Adrenal gland (tissue), 12 donors: Measurements from ENCODE around the gene SERPIND1. TPM values are rescaled to one million over a fixed set of nuclear protein-coding genes. Genes with fewer than 3 reads are reported as not detected.

Experiments used
- DNase-seq, 7 donors: peaks; one replicate each; pipeline ENCODE4 v3.0.0-alpha.2; 2019 to 2020
- H3K27ac ChIP-seq, 5 donors: fragments of 200-600 bp; sonication (generic) in 4 of 5; 1 replicate in 3 of 5; 2 replicates in 2 of 5; pipeline versions ENCODE4 v1.5.1 to v1.8.0; 2016 to 2020; ENCODE audit warnings: mild to moderate bottlenecking in 1 of 5
- H3K27me3 ChIP-seq: fragments of 200-600 bp; 2 replicates; pipeline ENCODE4 v1.8.0; 2021
- H3K36me3 ChIP-seq, 2 donors: fragments of 200-600 bp; replicated peaks in 1 of 2; 1 replicate in 1 of 2; 2 replicates in 1 of 2; pipeline versions ENCODE4 v1.5.1 to v1.8.0; 2018 to 2022
- H3K4me1 ChIP-seq, 2 donors: fragments of 200-600 bp; replicated peaks in 1 of 2; 1 replicate in 1 of 2; 2 replicates in 1 of 2; pipeline versions ENCODE4 v1.5.1 to v1.8.0; 2018 to 2021
- H3K4me3 ChIP-seq, 4 donors: fragments of 200-600 bp; sonication (generic) in 3 of 4; one replicate each; pipeline ENCODE4 v1.5.1; 2016 to 2018
- H3K9me3 ChIP-seq, 3 donors: fragments of 200-600 bp; sonication (generic) in 1 of 3; replicated peaks in 1 of 3; 1 replicate in 2 of 3; 2 replicates in 1 of 3; pipeline versions ENCODE4 v1.5.1 to v1.8.0; 2016 to 2021
- POLR2A ChIP-seq, 2 donors: fragments of 450-650 bp; IDR thresholded peaks; one replicate each; pipeline ENCODE4 v1.6.1; 2017; ENCODE audit warnings: antibody characterized with exemption in 2 of 2, mild to moderate bottlenecking in 2 of 2, moderate library complexity in 1 of 2
- WGBS, 4 donors: extraction: QIAGEN DNeasy Blood & Tissue Kit in 2 of 4; methylation state at CpG; one replicate each; pipeline versions ENCODE4 v1.1.5 to v1.1.7; 2013 to 2017; 5-methylcytosine and 5-hydroxymethylcytosine counted together
- intact Hi-C, 2 donors: fragments of 100-400 bp; cut with DNase I; formaldehyde crosslinking; loops; one replicate each; pipeline versions ENCODE4 v1.14.1 to v1.15.0; 2022 to 2023
- polyA plus RNA-seq, 3 donors: library from polyadenylated mRNA; stranded (reverse); fragments of 200-250 nt in 2 of 3; fragments of 350-450 nt in 1 of 3; fragmentation: Illumina TruSeq in 1 of 3; extraction: RNeasy Lipid Tissue Mini Kit (QIAGEN cat#74804) in 1 of 3; gene quantifications; one replicate each; pipeline ENCODE4 v1.2.3, GENCODE V29; 2013 to 2014
- total RNA-seq, 9 donors: library from RNA; depleted of rRNA in 4 of 9; stranded (reverse); fragments of >200 nt in 4 of 9; fragments of 120-200 nt in 1 of 9; fragmentation: NEBNext Ultra II Directional in 1 of 9; extraction: Animal tissue kit (Norgen Biotek cat#: 25700) in 1 of 9; gene quantifications; one replicate each; pipeline versions ENCODE4 v1.1.0 to v1.2.4, GENCODE V29; 2013 to 2023
- TF ChIP-seq, protein P1 (sequence below), 6 experiments: fragments of 450-650 bp in 4 of 6; fragments of 200-600 bp in 2 of 6; sonication (generic) in 1 of 6; IDR thresholded peaks; 1 replicate in 5 of 6; 2 replicates in 1 of 6; pipeline versions ENCODE4 v1.5.1 to v1.8.0; 2016 to 2021; ENCODE audit warnings: antibody characterized with exemption in 6 of 6, mild to moderate bottlenecking in 2 of 6, moderate library complexity in 1 of 6
- donor health status: healthy with polysubstance abuse.
- donor health status: Bipolar disorder and iron deficiency.
- donor health status: DM: yes; HTN: yes; CAD: no.
- donor health status: DM: no; HTN: no; CAD: no.
- donor health status: DM: no; HTN: no; CAD: no.
- donor health status: DM: yes; HTN: yes; CAD: no.

The SERPIND1 gene
- total and polyA plus RNA-seq, 12 donors, result 0.10 to 1.0 (median 0.17) TPM; not detected in 2

DNA sequence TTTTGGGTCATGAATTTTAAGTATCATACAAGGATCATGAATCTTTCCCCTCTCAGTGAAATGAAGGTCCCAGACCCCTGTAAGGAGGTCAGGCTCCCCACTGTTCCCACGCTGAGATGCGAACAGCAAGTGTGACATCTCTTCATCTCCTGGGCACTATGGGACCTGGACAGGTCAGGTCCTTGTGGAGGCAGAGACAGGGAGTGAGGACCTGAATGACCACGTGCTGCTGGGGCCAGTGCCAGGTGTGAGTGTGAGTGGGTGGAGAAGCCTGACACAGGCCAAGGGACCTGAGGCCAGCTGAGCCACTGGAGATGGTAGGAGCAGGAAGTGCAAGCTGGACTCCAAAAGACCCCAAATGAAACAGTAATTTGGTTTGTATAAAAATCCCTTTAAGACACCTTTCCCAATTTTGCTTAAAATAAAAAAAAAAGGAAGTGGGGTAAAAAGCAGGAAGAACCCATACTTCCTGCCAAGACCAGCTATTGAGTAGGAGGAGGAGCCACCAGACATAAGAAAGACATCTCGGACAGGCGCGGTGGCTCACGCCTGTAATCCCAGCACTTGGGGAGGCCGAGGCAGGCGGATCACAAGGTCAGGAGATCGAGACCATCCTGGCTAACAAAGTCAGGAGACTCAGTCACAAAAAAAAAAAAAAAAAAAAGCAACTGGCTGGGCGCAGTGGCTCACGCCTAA is 35.4 kb upstream of the SERPIND1 start:
- no peaks in the 10 kb centered on the region for H3K9me3 ChIP-seq
- WGBS, 4 donors, result 67 to 87% (median 85%) methylated on average over 10 to 12 of the region's 12 CpGs
- H3K4me3 ChIP-seq, result no peak overlapping the region
- no peak for DNase-seq
- peaks cover 0 to 24% of the 10 kb centered on the region in 2 donors for H3K36me3 ChIP-seq
- H3K27me3 ChIP-seq, result no peaks in the 10 kb centered on the region
- H3K27ac ChIP-seq, result no peak overlapping the region
- no peaks in the 10 kb centered on the region for H3K4me1 ChIP-seq
- no peak for TF ChIP-seq POLR2A (IDR thresholded peaks at IDR 0.05)
- TF ChIP-seq, protein P1, sequence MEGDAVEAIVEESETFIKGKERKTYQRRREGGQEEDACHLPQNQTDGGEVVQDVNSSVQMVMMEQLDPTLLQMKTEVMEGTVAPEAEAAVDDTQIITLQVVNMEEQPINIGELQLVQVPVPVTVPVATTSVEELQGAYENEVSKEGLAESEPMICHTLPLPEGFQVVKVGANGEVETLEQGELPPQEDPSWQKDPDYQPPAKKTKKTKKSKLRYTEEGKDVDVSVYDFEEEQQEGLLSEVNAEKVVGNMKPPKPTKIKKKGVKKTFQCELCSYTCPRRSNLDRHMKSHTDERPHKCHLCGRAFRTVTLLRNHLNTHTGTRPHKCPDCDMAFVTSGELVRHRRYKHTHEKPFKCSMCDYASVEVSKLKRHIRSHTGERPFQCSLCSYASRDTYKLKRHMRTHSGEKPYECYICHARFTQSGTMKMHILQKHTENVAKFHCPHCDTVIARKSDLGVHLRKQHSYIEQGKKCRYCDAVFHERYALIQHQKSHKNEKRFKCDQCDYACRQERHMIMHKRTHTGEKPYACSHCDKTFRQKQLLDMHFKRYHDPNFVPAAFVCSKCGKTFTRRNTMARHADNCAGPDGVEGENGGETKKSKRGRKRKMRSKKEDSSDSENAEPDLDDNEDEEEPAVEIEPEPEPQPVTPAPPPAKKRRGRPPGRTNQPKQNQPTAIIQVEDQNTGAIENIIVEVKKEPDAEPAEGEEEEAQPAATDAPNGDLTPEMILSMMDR (IDR thresholded peaks at IDR 0.05), result no peak
- intact Hi-C loops, result no loop called here

DNA sequence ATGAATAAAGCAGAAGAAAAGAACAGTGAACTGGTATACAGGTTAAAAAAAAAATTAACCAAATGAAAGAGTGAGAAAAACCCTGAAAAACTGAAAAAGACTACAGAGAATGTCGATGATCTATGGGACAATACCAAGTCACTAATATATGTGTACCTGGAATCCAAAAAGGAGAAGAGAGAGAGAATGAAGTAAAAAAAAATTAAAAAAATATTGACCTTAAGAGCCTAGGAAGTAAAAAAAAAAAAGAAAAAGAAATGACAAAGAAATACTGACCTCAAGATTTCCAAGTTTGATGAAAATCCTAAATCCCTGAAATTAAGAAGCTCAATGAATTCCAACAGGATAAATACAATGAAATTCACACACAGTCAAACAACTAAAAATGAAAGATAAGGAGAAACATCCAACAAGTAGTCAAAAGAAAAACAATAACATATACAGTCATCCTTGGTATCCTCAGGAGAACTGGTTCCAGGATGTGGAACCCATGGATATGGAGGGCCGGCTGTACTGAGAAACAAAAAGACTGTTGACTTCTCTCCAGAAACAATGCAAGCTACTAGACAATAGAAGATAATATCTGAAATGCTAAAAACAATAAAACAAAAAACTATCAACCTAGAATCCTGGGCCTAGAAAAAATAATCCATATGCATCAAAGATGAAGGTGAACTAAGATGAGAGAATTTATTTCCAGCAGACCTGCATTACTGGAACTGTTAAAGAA is 33.5 kb upstream of the SERPIND1 start:
- Histone ChIP-seq H3K4me1 (no peaks in the 10 kb centered on the region), H3K4me3 (no peak overlapping the region), H3K36me3 (peaks cover 0 to 41% of the 10 kb centered on the region in 2 donors), H3K27ac (no peak overlapping the region), H3K9me3 (no peaks in the 10 kb centered on the region), H3K27me3 (no peaks in the 10 kb centered on the region)
- 96 to 98% (median 97%) methylated on average over 2 of the region's 2 CpGs for WGBS, 4 donors
- no peak for DNase-seq
- intact Hi-C loops, result no loop called here
- no peak for TF ChIP-seq POLR2A (IDR thresholded peaks at IDR 0.05)
- TF ChIP-seq, protein P1 (IDR thresholded peaks at IDR 0.05), result no peak

DNA sequence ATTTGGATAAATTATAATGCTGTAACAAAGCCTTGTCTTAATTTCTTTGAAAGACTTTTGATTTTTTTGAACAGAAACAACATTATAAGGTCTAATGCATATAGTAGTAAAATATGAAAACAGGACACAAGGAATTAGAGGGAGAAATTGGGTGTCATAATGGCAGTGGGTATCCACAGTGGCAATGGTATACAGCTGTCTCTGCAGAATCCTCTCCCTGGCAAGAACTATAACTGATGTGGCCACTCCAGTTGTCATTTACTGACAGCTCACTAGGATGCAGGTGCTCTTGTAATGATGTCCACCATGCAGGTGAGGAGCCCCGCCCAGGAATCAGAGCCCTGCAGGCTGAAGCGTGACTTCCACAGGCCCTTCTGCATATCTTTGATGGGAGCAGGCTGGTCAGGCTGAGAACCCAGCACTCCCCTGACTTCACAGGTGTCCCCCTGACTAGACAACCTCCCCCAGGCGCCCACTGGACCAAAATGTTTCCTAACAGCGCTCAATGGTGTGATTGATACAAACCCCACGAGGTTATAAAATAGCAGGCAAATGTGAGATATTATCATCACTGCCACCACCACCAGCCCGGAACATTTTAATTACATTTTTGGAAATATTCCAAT is 32.8 kb upstream of the SERPIND1 start:
- 85 to 91% (median 88%) methylated on average over 4 to 6 of the region's 6 CpGs for WGBS, 4 donors
- no peaks in the 10 kb centered on the region for H3K4me1 ChIP-seq
- H3K4me3 ChIP-seq, result no peak overlapping the region
- TF ChIP-seq POLR2A (IDR thresholded peaks at IDR 0.05), result no peak
- TF ChIP-seq, protein P1 (IDR thresholded peaks at IDR 0.05), result no peak
- no peak overlapping the region for H3K27ac ChIP-seq
- no peaks in the 10 kb centered on the region for H3K9me3 ChIP-seq
- no peak for DNase-seq
- H3K27me3 ChIP-seq, result no peaks in the 10 kb centered on the region
- peaks cover 0 to 46% of the 10 kb centered on the region in 2 donors for H3K36me3 ChIP-seq
- intact Hi-C loops, result no loop called here
